Adrenal gland (tissue), 12 donors: ENCODE measurements around the gene SEMA5A. TPM values are rescaled to one million over a fixed set of nuclear protein-coding genes. Genes with fewer than 3 reads are reported as not detected.

ENCODE experiments used
- DNase-seq, 7 donors: peaks; one replicate each; pipeline ENCODE4 v3.0.0-alpha.2; 2019 to 2020
- H3K27ac ChIP-seq, 5 donors: fragments of 200-600 bp; sonication (generic) in 4 of 5; 1 replicate in 3 of 5; 2 replicates in 2 of 5; pipeline versions ENCODE4 v1.5.1 to v1.8.0; 2016 to 2020; ENCODE audit warnings: mild to moderate bottlenecking in 1 of 5
- H3K27me3 ChIP-seq: fragments of 200-600 bp; 2 replicates; pipeline ENCODE4 v1.8.0; 2021
- H3K36me3 ChIP-seq, 2 donors: fragments of 200-600 bp; replicated peaks in 1 of 2; 1 replicate in 1 of 2; 2 replicates in 1 of 2; pipeline versions ENCODE4 v1.5.1 to v1.8.0; 2018 to 2022
- H3K4me1 ChIP-seq, 2 donors: fragments of 200-600 bp; replicated peaks in 1 of 2; 1 replicate in 1 of 2; 2 replicates in 1 of 2; pipeline versions ENCODE4 v1.5.1 to v1.8.0; 2018 to 2021
- H3K4me3 ChIP-seq, 4 donors: fragments of 200-600 bp; sonication (generic) in 3 of 4; one replicate each; pipeline ENCODE4 v1.5.1; 2016 to 2018
- H3K9me3 ChIP-seq, 3 donors: fragments of 200-600 bp; sonication (generic) in 1 of 3; replicated peaks in 1 of 3; 1 replicate in 2 of 3; 2 replicates in 1 of 3; pipeline versions ENCODE4 v1.5.1 to v1.8.0; 2016 to 2021
- CTCF ChIP-seq, 6 experiments: fragments of 450-650 bp in 4 of 6; fragments of 200-600 bp in 2 of 6; sonication (generic) in 1 of 6; IDR thresholded peaks; 1 replicate in 5 of 6; 2 replicates in 1 of 6; pipeline versions ENCODE4 v1.5.1 to v1.8.0; 2016 to 2021; ENCODE audit warnings: antibody characterized with exemption in 6 of 6, mild to moderate bottlenecking in 2 of 6, moderate library complexity in 1 of 6
- POLR2A ChIP-seq, 2 donors: fragments of 450-650 bp; IDR thresholded peaks; one replicate each; pipeline ENCODE4 v1.6.1; 2017; ENCODE audit warnings: antibody characterized with exemption in 2 of 2, mild to moderate bottlenecking in 2 of 2, moderate library complexity in 1 of 2
- WGBS, 4 donors: extraction: QIAGEN DNeasy Blood & Tissue Kit in 2 of 4; methylation state at CpG; one replicate each; pipeline versions ENCODE4 v1.1.5 to v1.1.7; 2013 to 2017; 5-methylcytosine and 5-hydroxymethylcytosine counted together
- intact Hi-C, 2 donors: fragments of 100-400 bp; cut with DNase I; formaldehyde crosslinking; loops; one replicate each; pipeline versions ENCODE4 v1.14.1 to v1.15.0; 2022 to 2023
- polyA plus RNA-seq, 3 donors: library from polyadenylated mRNA; stranded (reverse); fragments of 200-250 nt in 2 of 3; fragments of 350-450 nt in 1 of 3; fragmentation: Illumina TruSeq in 1 of 3; extraction: RNeasy Lipid Tissue Mini Kit (QIAGEN cat#74804) in 1 of 3; gene quantifications; one replicate each; pipeline ENCODE4 v1.2.3, GENCODE V29; 2013 to 2014
- total RNA-seq, 9 donors: library from RNA; depleted of rRNA in 4 of 9; stranded (reverse); fragments of >200 nt in 4 of 9; fragments of 120-200 nt in 1 of 9; fragmentation: NEBNext Ultra II Directional in 1 of 9; extraction: Animal tissue kit (Norgen Biotek cat#: 25700) in 1 of 9; gene quantifications; one replicate each; pipeline versions ENCODE4 v1.1.0 to v1.2.4, GENCODE V29; 2013 to 2023
- donor health status: healthy with polysubstance abuse.
- donor health status: Bipolar disorder and iron deficiency.
- donor health status: DM: yes; HTN: yes; CAD: no.
- donor health status: DM: no; HTN: no; CAD: no.
- donor health status: DM: no; HTN: no; CAD: no.
- donor health status: DM: yes; HTN: yes; CAD: no.

SEMA5A gene
- total and polyA plus RNA-seq, 12 donors: 0.40 to 6.0 (median 2.6) TPM

- H3K4me1 ChIP-seq: no peaks in the 10 kb centered on the region
- no peaks in the 10 kb centered on the region for H3K36me3 ChIP-seq
- no peaks in the 10 kb centered on the region for H3K9me3 ChIP-seq
- DNase-seq: no peak
- no peak overlapping the region for H3K27ac ChIP-seq
- no peak overlapping the region for H3K4me3 ChIP-seq
- H3K27me3 ChIP-seq: no peaks in the 10 kb centered on the region
- intact Hi-C loops: no loop called here
- 84 to 93% (median 89%) methylated on average over 2 of the region's 2 CpGs for WGBS, 4 donors
- TF ChIP-seq CTCF (IDR thresholded peaks at IDR 0.05) (no peak), POLR2A (IDR thresholded peaks at IDR 0.05) (no peak)
Observed at GRCh38 chr5:9128136-9128535, 417.7 kb downstream of the SEMA5A start.

DNA sequence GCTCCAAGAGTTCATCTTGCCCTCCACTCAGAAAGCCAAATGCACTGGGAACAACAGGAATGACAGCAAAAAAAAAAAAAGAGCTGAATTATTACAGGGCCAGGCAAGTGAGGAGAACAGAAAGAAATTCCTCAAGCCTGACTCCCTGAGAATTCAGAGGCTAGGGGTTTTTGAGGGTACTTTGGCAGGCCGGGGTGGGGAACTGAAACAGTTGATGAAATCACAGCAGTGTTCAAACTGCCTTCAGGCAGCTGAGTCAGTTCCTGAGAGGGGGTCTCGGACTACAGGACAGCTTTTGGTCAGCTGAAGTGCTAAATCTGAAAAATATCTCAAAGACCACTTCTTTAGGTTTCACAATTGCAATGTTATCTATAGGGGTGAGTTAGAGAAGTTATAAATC is 419.4 kb downstream of the SEMA5A start:
- DNase-seq: no peak
- H3K4me1 ChIP-seq: no peaks in the 10 kb centered on the region
- H3K27me3 ChIP-seq: no peaks in the 10 kb centered on the region
- TF ChIP-seq CTCF (IDR thresholded peaks at IDR 0.05) (no peak), POLR2A (IDR thresholded peaks at IDR 0.05) (no peak)
- H3K36me3 ChIP-seq: no peaks in the 10 kb centered on the region
- H3K9me3 ChIP-seq: no peaks in the 10 kb centered on the region
- intact Hi-C loops: no loop called here
- WGBS, 4 donors: 51 to 74% (median 65%) methylated on average over 2 of the region's 2 CpGs
- no peak overlapping the region for H3K4me3 ChIP-seq
- no peak overlapping the region for H3K27ac ChIP-seq

DNA sequence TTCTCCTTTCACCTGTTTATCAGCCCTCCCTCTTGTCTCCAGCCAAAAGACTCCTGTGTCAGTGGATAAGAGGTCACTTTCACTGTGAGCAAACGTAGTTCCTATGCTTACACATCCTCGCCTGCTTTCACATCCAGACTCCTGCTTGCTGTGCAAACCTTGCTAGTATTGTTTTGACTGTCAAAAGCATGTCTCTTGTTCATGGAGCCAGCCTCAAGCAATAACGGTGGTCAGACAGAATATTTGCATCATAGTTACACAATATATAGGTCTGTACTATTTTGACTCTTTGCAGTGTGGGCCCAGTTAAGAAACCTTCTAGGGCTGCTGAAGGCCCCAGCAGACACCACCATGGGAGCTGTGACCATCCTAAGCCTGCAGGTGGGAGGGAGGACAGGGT is 420.0 kb downstream of the SEMA5A start:
- no peak for DNase-seq
- Histone ChIP-seq H3K27ac (no peak overlapping the region), H3K9me3 (no peaks in the 10 kb centered on the region), H3K4me1 (no peaks in the 10 kb centered on the region), H3K27me3 (no peaks in the 10 kb centered on the region), H3K4me3 (no peak overlapping the region), H3K36me3 (no peaks in the 10 kb centered on the region)
- TF ChIP-seq POLR2A (IDR thresholded peaks at IDR 0.05): no peak
- TF ChIP-seq CTCF (IDR thresholded peaks at IDR 0.05): no peak
- intact Hi-C loops: no loop called here
- WGBS, 4 donors: 79 to 89% (median 82%) methylated on average over 3 of the region's 3 CpGs

GRCh38 chr5:9124838-9125237 is 421.0 kb downstream of the SEMA5A start:
- TF ChIP-seq POLR2A (IDR thresholded peaks at IDR 0.05) (no peak), CTCF (IDR thresholded peaks at IDR 0.05) (no peak)
- 89 to 95% (median 91%) methylated on average over 6 of the region's 6 CpGs for WGBS, 4 donors
- Histone ChIP-seq H3K4me3 (no peak overlapping the region), H3K4me1 (no peaks in the 10 kb centered on the region), H3K36me3 (no peaks in the 10 kb centered on the region), H3K27ac (no peak overlapping the region), H3K27me3 (no peaks in the 10 kb centered on the region), H3K9me3 (no peaks in the 10 kb centered on the region)
- intact Hi-C loops: no loop called here
- no peak for DNase-seq
